ENCODE results near the gene GFRA1. TPM values are rescaled to one million over a fixed set of nuclear protein-coding genes. Genes with fewer than 3 reads are reported as not detected.

Gene GFRA1
- polyA plus RNA-seq, 1 donor (not counting 4 experiments of a cell fraction or from before 2014, with no cell fraction given), result not detected

DNA sequence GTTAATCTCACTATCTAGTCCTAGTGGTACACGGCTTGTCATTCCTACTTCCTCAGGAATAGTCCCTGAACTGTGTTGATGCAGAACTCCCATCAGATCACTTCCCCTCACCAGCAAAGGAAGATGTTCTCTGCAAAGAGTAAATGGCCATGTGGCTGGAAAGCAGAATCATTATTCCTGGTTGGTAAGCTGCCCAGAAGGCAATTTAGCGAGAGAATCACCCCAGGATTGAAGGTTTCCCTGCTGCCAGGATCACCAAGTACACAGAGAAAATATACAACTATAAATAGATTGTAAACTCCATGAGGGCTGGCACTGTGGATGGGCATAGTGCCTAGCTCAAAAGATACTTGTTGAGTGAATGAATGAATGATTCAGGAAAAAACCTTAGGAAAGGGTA is 115.0 kb downstream of the GFRA1 start:
- Histone ChIP-seq H3K9me1 (ENCODE audit: control insufficient read depth, extremely low read depth, insufficient read depth, low read length) (no peaks in the 10 kb centered on the region), H3K79me2 (ENCODE audit: control insufficient read depth, insufficient read depth, low read length) (no peaks in the 10 kb centered on the region), H3K4me2 (ENCODE audit: control insufficient read depth, extremely low read depth, insufficient read depth, low read depth, low read length) (no peak overlapping the region), H3K27me3 (ENCODE audit: control insufficient read depth, extremely low read depth, insufficient read depth, low read length) (no peaks in the 10 kb centered on the region), H2AFZ (ENCODE audit: control insufficient read depth, low read length) (no peak overlapping the region), H3K36me3 (ENCODE audit: control insufficient read depth in 2 of 2, extremely low read depth in 1 of 2, insufficient read depth in 2 of 2, low read length in 2 of 2) (no peaks in the 10 kb centered on the region), H3K9me3 (ENCODE audit: control insufficient read depth, low read depth, low read length) (no peaks in the 10 kb centered on the region), H3K27ac (ENCODE audit: control insufficient read depth, insufficient read depth, low read length) (no peak overlapping the region), H3K4me1 (ENCODE audit: control insufficient read depth, extremely low read depth, insufficient read depth, low read length) (no peaks in the 10 kb centered on the region), H3K9ac (ENCODE audit: control insufficient read depth, extremely low read depth, insufficient read depth, low read length) (no peak overlapping the region), H3K4me3 (ENCODE audit: control insufficient read depth in 2 of 3, extremely low read depth in 1 of 3, insufficient read depth in 2 of 3, low read depth in 1 of 3, low read length in 3 of 3) (no peak overlapping the region), H4K20me1 (ENCODE audit: control insufficient read depth, extremely low read depth, insufficient read depth, low read length) (no peaks in the 10 kb centered on the region)
- dilution Hi-C loops (cut with MboI; ENCODE audit: extremely low pct_ligation_motif_present, low sequenced_read_pairs), result no loop called here
- FAIRE-seq (no peak), DNase-seq (ENCODE audit: low read depth, low spot score) (no peak)
- TF ChIP-seq EZH2 (IDR thresholded peaks at IDR 0.05; ENCODE audit: low read length), result no peak
- TF ChIP-seq, protein P1, sequence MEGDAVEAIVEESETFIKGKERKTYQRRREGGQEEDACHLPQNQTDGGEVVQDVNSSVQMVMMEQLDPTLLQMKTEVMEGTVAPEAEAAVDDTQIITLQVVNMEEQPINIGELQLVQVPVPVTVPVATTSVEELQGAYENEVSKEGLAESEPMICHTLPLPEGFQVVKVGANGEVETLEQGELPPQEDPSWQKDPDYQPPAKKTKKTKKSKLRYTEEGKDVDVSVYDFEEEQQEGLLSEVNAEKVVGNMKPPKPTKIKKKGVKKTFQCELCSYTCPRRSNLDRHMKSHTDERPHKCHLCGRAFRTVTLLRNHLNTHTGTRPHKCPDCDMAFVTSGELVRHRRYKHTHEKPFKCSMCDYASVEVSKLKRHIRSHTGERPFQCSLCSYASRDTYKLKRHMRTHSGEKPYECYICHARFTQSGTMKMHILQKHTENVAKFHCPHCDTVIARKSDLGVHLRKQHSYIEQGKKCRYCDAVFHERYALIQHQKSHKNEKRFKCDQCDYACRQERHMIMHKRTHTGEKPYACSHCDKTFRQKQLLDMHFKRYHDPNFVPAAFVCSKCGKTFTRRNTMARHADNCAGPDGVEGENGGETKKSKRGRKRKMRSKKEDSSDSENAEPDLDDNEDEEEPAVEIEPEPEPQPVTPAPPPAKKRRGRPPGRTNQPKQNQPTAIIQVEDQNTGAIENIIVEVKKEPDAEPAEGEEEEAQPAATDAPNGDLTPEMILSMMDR (optimal IDR thresholded peaks at IDR 0.05 in 1 of 3, IDR thresholded peaks at IDR 0.05 in 1 of 3, conservative IDR thresholded peaks at IDR 0.05 in 1 of 3; ENCODE audit: extremely low read depth in 1 of 3, insufficient read depth in 2 of 3, low read length in 3 of 3), result no peak

DNA sequence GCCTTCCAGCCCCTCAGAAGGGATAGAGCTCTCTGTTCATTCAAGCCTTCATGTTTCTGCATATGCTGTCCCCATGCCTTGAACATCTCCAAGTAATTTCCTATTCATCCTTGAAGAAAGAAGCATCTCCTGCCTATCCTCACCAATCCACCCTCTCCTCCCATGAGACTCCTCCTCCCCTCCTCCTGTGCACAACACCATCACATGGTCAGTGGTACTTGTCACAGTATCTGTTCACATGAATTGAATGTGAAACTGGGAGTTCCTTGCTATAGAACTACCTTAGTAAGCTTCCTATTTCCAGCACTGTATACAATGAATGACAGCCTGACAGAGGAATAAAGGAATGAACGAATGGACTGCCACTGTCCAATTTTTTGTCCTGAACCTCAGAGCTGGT is 115.5 kb downstream of the GFRA1 start:
- H3K9me3 ChIP-seq (ENCODE audit: control insufficient read depth, low read depth, low read length), result no peaks in the 10 kb centered on the region
- no peak overlapping the region for H3K27ac ChIP-seq (ENCODE audit: control insufficient read depth, insufficient read depth, low read length)
- H3K36me3 ChIP-seq (ENCODE audit: control insufficient read depth in 2 of 2, extremely low read depth in 1 of 2, insufficient read depth in 2 of 2, low read length in 2 of 2), result no peaks in the 10 kb centered on the region
- H3K9me1 ChIP-seq (ENCODE audit: control insufficient read depth, extremely low read depth, insufficient read depth, low read length), result no peaks in the 10 kb centered on the region
- H3K79me2 ChIP-seq (ENCODE audit: control insufficient read depth, insufficient read depth, low read length), result no peaks in the 10 kb centered on the region
- H4K20me1 ChIP-seq (ENCODE audit: control insufficient read depth, extremely low read depth, insufficient read depth, low read length), result no peaks in the 10 kb centered on the region
- no peak overlapping the region for H3K4me2 ChIP-seq (ENCODE audit: control insufficient read depth, extremely low read depth, insufficient read depth, low read depth, low read length)
- FAIRE-seq, result no peak
- DNase-seq (ENCODE audit: low read depth, low spot score), result no peak
- H3K4me1 ChIP-seq (ENCODE audit: control insufficient read depth, extremely low read depth, insufficient read depth, low read length), result no peaks in the 10 kb centered on the region
- no peak overlapping the region for H3K4me3 ChIP-seq (ENCODE audit: control insufficient read depth in 2 of 3, extremely low read depth in 1 of 3, insufficient read depth in 2 of 3, low read depth in 1 of 3, low read length in 3 of 3)
- H3K27me3 ChIP-seq (ENCODE audit: control insufficient read depth, extremely low read depth, insufficient read depth, low read length), result no peaks in the 10 kb centered on the region
- H2AFZ ChIP-seq (ENCODE audit: control insufficient read depth, low read length), result no peak overlapping the region
- dilution Hi-C loops (cut with MboI; ENCODE audit: extremely low pct_ligation_motif_present, low sequenced_read_pairs), result no loop called here
- TF ChIP-seq, protein P1 (optimal IDR thresholded peaks at IDR 0.05 in 1 of 3, IDR thresholded peaks at IDR 0.05 in 1 of 3, conservative IDR thresholded peaks at IDR 0.05 in 1 of 3; ENCODE audit: extremely low read depth in 1 of 3, insufficient read depth in 2 of 3, low read length in 3 of 3), result no peak
- H3K9ac ChIP-seq (ENCODE audit: control insufficient read depth, extremely low read depth, insufficient read depth, low read length), result no peak overlapping the region
